Body of pancreas (tissue), 4 donors: ENCODE results near the gene IL1RL2.

Source experiments
- CTCF ChIP-seq, 7 experiments: fragments of 450-650 bp in 4 of 7; fragments of 200-600 bp in 3 of 7; sonication (generic) in 3 of 7; IDR thresholded peaks; one replicate each; pipeline ENCODE4 v1.5.1; 2016 to 2019; ENCODE audit warnings: antibody characterized with exemption in 7 of 7
- POLR2A ChIP-seq, 3 donors: fragments of 450-650 bp; IDR thresholded peaks; one replicate each; pipeline ENCODE4 v1.6.1; 2016; ENCODE audit warnings: antibody characterized with exemption in 3 of 3, mild to moderate bottlenecking in 2 of 3

- TF ChIP-seq POLR2A (IDR thresholded peaks at IDR 0.05) (no peak), CTCF (IDR thresholded peaks at IDR 0.05) (no peak)
Measured at GRCh38 chr2:102239344-102239743, 52.5 kb downstream of the IL1RL2 start.
